Measurements from ENCODE around the gene ITGB1BP2. TPM values are rescaled to one million over a fixed set of nuclear protein-coding genes. Genes with fewer than 3 reads are reported as not detected.
A peak's percentile ranks its signal among the peaks of the same experiment; 100 is the strongest.
"Not testable (repeated sequence)": the region's sequence is repeated elsewhere in the genome, so short reads cannot be mapped to it uniquely, and the experiment has no call there.

The ITGB1BP2 gene
- total RNA-seq = 0.84 TPM
- long read RNA-seq = 0 reads

DNA sequence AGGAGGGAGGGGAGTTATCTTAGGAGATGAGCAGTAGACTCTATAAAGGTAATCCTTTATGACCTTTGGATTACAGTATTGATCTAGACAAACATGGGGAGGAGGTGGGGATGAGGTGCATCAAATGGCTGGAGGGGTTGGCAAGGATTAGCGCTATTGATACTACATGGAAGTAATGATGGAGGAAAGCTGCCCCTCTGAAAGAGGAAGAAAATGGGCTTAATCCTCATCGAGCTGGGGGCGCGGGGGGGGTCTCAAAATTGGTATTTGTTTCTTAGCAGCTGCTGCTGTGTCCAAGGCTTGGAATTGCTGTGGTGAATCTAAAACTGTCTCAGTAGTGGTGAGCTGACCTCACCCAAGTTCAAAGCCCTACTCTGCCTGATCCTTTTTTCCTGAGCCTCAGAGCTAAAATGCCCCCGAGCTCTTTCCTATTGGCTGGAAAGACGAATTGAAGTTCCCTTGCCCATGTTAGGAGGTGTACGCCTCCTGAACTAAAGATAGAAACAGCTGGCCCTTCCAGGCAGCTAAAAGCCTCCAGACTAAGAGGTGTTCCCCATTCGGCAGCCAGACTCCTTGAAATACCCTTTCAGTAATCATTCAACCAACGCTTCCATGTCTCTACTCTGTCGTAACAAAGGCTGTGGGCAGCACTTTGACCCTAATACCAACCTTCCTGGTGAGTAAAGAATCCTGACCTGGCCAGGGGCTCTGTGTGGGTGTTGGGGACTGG is at the start of gene ITGB1BP2:
TSS of gene ITGB1BP2 (plus strand) at position 556 of the 730 bp plus-strand sequence. CDS start at position 613, 57 bp downstream.
- DNase-seq (ENCODE audit: low spot score) = no peak

DNA sequence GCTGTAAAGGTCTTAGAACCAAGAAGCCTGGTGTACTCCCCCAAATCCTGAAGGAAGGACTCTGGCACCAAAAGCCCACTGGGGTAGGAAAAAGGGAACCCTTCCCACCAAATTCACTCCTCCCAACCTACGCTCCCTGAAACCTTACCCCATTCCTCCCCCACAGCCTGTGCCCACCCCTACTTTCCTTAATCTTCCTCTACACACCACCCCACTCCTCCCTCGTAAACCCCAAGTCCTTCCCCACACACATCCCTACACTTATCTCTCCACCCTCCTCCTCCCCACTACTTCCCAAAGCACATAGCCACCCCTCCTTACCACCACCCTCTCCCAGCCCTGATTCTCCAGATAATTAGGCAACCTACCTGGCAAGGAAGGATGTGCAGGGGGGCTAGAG is 49.3 kb upstream of the ITGB1BP2 start:
- no peak for DNase-seq (ENCODE audit: low spot score)

- no peak for DNase-seq (ENCODE audit: low spot score)
Measured at GRCh38 chrX:71253253-71254091, 48.1 kb upstream of the ITGB1BP2 start.

GRCh38 chrX:71254092-71254963 is 47.2 kb upstream of the ITGB1BP2 start, which contains the start of gene ZMYM3:
TSS of gene ZMYM3 (minus strand) at chrX:71254140. CDS start at chrX:71253255, 885 bp downstream.
- peak; percentile 93 for DNase-seq (ENCODE audit: low spot score)

GRCh38 chrX:71256051-71256450 is 45.5 kb upstream of the ITGB1BP2 start:
- no peak for DNase-seq (ENCODE audit: low spot score)

GRCh38 chrX:71256856-71257255 is 44.7 kb upstream of the ITGB1BP2 start:
- DNase-seq (ENCODE audit: low spot score) = no peak

- DNase-seq (ENCODE audit: low spot score) = not testable (repeated sequence)
Measured at GRCh38 chrX:71268624-71269023, 32.9 kb upstream of the ITGB1BP2 start.

DNA sequence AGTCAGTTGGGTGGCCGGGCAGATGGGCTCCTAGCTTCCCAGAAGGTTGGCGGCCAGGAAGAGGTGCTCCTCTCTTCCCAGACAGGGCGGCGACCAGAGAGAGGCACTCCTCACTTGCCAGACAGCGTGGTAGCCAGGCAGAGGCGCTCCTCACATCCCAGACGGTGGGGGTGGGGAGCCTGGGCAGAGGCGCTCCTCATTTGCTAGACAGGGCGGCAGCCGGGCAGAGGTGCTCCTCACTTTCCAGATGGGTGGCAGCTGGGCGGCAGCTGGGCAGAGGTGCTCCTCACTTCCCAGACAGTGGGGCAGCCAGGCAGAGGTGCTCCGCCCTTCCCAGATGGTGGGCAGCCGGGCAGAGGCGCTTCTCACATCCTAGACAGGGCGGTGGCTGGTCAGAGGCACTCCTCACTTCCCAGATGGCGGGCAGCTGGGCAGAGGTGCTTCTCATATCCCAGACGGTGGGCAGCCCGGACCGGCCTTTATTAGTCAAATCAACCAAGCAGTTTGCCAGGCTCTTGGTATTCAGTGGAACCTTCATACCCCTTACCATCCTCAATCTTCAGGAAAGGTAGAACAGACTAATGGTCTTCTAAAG is 31.7 kb upstream of the ITGB1BP2 start:
- peak; percentile 77 for DNase-seq (ENCODE audit: low spot score)

- DNase-seq (ENCODE audit: low spot score) = not testable (repeated sequence)
Measured at GRCh38 chrX:71272313-71272712, 29.2 kb upstream of the ITGB1BP2 start.

GRCh38 chrX:71281300-71281699 is 20.2 kb upstream of the ITGB1BP2 start:
- DNase-seq (ENCODE audit: low spot score) = not testable (repeated sequence)

DNA sequence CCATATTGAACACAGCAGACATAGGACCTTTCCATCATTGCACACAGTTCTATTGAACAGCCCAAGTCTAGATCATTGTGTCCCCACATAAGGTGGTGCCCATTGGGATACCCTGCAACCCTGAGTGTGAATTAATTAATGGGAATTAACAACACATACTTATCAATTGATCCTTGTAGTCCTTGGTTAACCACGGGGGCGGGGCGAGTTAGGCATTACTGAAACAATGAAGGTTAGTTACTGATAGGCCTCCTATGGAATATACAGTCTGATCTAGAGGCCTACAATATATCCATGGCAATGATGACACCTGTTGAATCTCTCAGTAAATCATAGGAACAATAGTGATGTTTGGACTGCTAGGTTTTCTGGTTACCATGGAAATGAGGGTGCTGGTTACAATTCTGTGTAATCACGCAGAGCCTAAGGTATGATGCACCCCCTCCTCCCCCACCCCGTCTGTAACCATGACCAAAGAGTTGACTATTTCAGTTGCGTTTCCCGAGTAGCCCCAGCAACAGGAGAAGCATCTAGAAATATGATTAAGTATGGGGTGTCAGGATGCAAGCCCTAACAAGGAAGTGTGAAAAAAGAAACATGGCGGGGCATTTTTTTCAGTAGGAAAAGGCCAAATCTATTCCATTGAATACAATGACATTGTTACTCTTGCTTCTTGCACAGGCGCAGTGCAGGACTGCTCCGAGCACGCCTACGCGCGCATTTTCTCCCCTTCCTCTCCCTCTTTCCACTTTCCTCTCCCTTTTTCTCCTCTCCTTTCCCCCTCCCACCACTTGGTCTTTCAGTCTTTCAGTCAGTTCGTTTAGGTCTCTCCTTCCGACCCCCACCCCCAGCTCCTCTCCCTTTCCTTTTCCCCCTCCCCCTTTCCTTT is 18.8 kb upstream of the ITGB1BP2 start:
- no peak for DNase-seq (ENCODE audit: low spot score)

DNA sequence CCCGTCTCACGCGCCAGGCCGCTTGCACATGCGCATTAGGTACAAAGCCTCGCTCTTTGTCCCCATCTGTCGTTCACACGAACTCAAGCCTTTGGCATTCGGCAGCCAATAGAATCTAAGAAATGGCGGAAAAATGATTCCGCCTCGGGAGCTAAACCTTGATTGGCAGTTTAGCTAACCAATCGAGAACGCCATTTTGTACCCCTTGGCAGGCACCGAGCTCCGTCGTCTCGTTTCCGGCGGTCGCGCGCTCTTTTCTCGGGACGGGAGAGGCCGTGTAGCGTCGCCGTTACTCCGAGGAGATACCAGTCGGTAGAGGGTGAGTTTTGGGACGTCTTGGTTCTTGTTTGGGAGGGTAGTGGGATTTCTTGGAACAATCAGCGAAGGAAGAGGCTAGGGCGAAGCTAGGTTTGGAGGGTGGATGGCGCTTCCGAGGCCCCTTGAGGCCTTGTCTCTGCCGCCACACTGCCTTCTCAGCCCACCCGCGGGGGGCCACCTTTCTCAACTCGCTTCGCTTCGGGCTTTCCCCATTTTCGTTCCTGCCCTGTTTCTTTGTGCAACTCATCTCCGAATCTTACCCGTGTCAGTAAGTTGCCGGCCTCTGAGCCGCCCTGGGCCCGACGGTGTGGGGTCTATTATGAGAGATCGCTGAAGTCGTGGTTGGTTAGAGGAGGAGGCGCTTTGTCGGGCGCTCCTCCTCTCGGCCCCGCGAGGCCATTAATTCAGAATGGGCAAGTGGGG is 18.0 kb upstream of the ITGB1BP2 start, which contains the start of gene NONO:
TSS of gene NONO (plus strand) at position 233 of the 741 bp plus-strand sequence. CDS start 7,003 bp downstream, outside the sequence.
- peak; percentile 91 for DNase-seq (ENCODE audit: low spot score)

DNA sequence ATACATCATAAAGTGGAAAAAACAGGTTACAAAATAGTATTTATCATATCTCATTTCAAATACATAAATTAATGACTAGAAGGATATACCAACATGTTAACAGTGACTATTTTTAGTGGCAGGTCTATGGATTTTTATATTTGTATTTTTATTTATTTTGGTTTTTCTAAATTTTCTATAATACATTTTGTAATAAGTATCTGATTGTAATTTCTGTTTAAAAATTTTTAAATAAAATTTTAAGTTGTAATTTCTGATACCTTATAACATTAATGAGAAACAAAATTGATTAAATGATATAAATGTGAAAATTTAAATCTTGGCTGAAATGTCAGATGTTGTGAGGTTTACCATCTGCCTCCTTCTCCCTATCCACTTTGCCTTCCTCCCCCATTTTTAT is 15.6 kb upstream of the ITGB1BP2 start:
- no peak for DNase-seq (ENCODE audit: low spot score)

DNA sequence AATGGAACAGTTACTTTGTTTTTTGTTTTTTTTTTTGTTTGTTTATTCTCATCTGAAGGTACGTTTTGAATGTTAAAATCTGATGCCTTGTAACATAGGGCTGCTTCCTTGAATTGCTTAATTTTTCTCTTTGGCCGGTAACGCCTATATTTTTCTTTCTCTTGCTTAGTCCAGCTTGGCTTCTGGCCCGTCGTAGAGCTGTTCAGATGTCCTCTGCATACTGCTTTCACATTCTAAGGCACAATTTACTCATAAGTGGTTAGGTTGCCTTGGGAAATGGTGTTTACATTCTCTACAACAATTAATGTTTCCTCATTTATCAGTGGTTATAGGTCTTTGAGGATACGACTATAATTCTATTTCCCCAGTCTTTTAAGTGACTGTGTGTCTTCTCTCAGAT is 10.2 kb upstream of the ITGB1BP2 start:
- DNase-seq (ENCODE audit: low spot score) = no peak

DNA sequence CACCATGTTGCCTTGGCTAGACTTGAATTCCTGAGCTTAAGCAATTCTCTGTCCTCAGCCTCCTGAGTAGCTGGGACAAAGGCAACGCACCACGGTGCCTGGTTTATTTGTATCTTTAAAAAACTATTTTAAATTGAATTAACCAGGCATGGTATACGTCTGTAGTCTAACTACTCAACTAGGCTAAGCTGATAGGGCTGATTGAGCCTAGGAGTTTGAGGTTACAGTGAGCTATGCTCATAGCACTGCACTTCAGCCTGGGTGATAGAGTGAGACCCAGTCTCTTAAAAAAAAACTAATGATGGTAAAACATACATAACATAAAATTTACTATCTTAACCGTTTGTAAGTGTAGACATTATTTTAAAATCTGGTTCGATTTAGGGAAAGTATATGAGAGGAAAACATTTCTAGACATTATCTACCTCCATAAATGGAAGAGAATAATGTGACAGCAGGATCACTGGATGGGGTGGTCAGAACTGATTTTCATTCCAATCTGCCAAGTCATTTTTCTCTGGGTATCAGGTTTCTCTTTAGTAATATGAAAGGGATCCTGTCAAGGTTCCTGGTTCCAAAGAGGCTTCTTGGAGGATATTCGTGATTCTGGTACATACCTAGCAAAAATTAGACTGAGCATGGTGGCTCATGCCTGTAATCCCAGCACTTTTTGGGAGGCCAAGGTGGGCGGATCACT is 8.7 kb upstream of the ITGB1BP2 start:
- no peak for DNase-seq (ENCODE audit: low spot score)

DNA sequence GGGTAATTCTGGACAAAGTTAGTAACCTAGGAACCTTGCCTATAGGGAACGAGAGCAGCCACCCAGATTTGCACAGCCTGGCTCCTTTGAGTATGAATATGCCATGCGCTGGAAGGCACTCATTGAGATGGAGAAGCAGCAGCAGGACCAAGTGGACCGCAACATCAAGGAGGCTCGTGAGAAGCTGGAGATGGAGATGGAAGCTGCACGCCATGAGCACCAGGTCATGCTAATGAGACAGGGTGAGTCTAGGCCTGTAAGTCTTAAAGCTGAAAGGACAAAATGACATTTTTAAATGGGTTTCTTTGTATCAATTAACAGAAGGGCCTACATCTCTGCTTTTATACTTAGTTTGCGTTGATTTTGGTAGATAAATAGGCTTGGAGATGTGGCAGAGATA is 4.7 kb upstream of the ITGB1BP2 start:
- no peak for DNase-seq (ENCODE audit: low spot score)

- no peak for DNase-seq (ENCODE audit: low spot score)
Measured at GRCh38 chrX:71298119-71298518, 3.4 kb upstream of the ITGB1BP2 start.

DNA sequence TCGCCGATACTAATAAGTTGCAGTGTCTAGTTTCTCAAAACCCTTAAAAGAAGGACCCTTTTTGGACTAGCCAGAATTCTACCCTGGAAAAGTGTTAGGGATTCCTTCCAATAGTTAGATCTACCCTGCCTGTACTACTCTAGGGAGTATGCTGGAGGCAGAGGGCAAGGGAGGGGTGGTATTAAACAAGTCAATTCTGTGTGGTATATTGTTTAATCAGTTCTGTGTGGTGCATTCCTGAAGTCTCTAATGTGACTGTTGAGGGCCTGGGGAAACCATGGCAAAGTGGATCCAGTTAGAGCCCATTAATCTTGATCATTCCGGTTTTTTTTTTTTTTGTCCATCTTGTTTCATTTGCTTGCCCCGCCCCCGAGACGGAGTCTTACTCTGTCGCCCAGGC is 1.5 kb upstream of the ITGB1BP2 start:
- DNase-seq (ENCODE audit: low spot score) = not testable (repeated sequence)

All from mesenteric fat pad (tissue), 1 donor.